B cell (primary cell): ENCODE data around the gene NPSR1. TPM values are rescaled to one million over a fixed set of nuclear protein-coding genes. Genes with fewer than 3 reads are reported as not detected.
"Not testable (repeated sequence)": the region's sequence is repeated elsewhere in the genome, so short reads cannot be mapped to it uniquely, and the experiment has no call there.

Experiments used
- ATAC-seq: fragments of 200-7000 bp; cut with Tn5 transposase; one replicate; pipeline ENCODE4 v1.10.0; 2021; ENCODE audit warnings: low read depth, mild to moderate bottlenecking, moderate number of reproducible peaks, moderate library complexity
- CTCF ChIA-PET: fragments of 350-600 bp; sonication (Branson Sonifier 250); formaldehyde crosslinking; loops from one replicate; lab custom pipeline; 2021; ENCODE audit warnings: antibody characterized with exemption, inconsistent platforms; lab: Charles Lee
- POLR2A ChIA-PET: fragments of 350-600 bp; sonication (Branson Sonifier 250); formaldehyde crosslinking; loops from one replicate; lab custom pipeline; 2021; ENCODE audit warnings: antibody characterized with exemption; lab: Charles Lee
- DNase-seq: peaks from one replicate; pipeline ENCODE4 v3.0.0; 2013
- H2AFZ ChIP-seq: 2 replicates; pipeline ENCODE4 v1.6.1; 2012; ENCODE audit warnings: mild to moderate bottlenecking, low read depth, low read length; ENCODE audit not compliant: insufficient read depth, poor library complexity, severe bottlenecking
- H3K27ac ChIP-seq, 2 donors: 1 replicate in 1 of 2; 2 replicates in 1 of 2; pipeline ENCODE4 v1.5.1; 2012 to 2013; ENCODE audit warnings: low read length in 2 of 2, mild to moderate bottlenecking in 2 of 2, moderate library complexity in 1 of 2
- H3K27me3 ChIP-seq, 4 experiments: fragments of 200-600 bp in 1 of 4; sonication (generic) in 1 of 4; replicated peaks in 1 of 4; 1 replicate in 2 of 4; 2 replicates in 2 of 4; pipeline versions ENCODE4 v1.6.1 to v1.7.0; 2013 to 2016; ENCODE audit warnings: low read length in 3 of 4, mild to moderate bottlenecking in 2 of 4, mixed read lengths in 1 of 4, moderate library complexity in 1 of 4; ENCODE audit not compliant: insufficient read depth in 4 of 4, control insufficient read depth in 3 of 4; ENCODE audit errors: control extremely low read depth in 1 of 4
- H3K36me3 ChIP-seq, 2 experiments: replicated peaks in 1 of 2; 1 replicate in 1 of 2; 2 replicates in 1 of 2; pipeline versions ENCODE4 v1.6.1 to v1.7.1; 2013; ENCODE audit warnings: low read length in 1 of 2; ENCODE audit not compliant: insufficient read depth in 2 of 2, control insufficient read depth in 1 of 2; ENCODE audit errors: control extremely low read depth in 1 of 2, extremely low read depth in 1 of 2
- H3K4me1 ChIP-seq, 2 donors: fragments of 200-600 bp in 1 of 2; sonication (generic) in 1 of 2; 1 replicate in 1 of 2; 2 replicates in 1 of 2; pipeline versions ENCODE4 v1.5.1 to v1.6.1; 2013 to 2017; ENCODE audit warnings: low read length in 2 of 2; ENCODE audit not compliant: control insufficient read depth in 2 of 2, insufficient read depth in 2 of 2
- H3K4me2 ChIP-seq: replicated peaks from 2 replicates; pipeline ENCODE3; 2012; ENCODE audit warnings: mild to moderate bottlenecking, low read depth, low read length; ENCODE audit not compliant: poor library complexity, severe bottlenecking
- H3K4me3 ChIP-seq, 5 experiments: fragments of 200-600 bp in 1 of 5; sonication (generic) in 1 of 5; 1 replicate in 3 of 5; 2 replicates in 2 of 5; pipeline versions ENCODE4 v1.5.1 to v1.7.0; 2011 to 2016; ENCODE audit warnings: low read length in 4 of 5, mild to moderate bottlenecking in 4 of 5, low read depth in 2 of 5, control low read depth in 1 of 5, moderate library complexity in 1 of 5; ENCODE audit not compliant: insufficient read depth in 1 of 5; ENCODE audit errors: control extremely low read depth in 1 of 5, extremely low read depth in 1 of 5
- H3K79me2 ChIP-seq: fragments of 200-600 bp; sonication (generic); one replicate; pipeline ENCODE4 v1.6.0; 2016; ENCODE audit warnings: low read length; ENCODE audit not compliant: control insufficient read depth, insufficient read depth
- H3K9ac ChIP-seq: fragments of 200-600 bp; sonication (generic); 2 replicates; pipeline ENCODE4 v1.6.1; 2017; ENCODE audit warnings: mild to moderate bottlenecking, low read length, moderate library complexity
- H3K9me3 ChIP-seq, 3 donors: one replicate each; pipeline versions ENCODE4 v1.6.1 to v1.7.1; 2013; ENCODE audit warnings: low read length in 2 of 3; ENCODE audit not compliant: control insufficient read depth in 2 of 3, insufficient read depth in 1 of 3; ENCODE audit errors: control extremely low read depth in 1 of 3
- H4K20me1 ChIP-seq: 2 replicates; pipeline ENCODE4 v1.6.0; 2012; ENCODE audit warnings: mild to moderate bottlenecking, low read length; ENCODE audit not compliant: insufficient read depth, control insufficient read depth, poor library complexity, severe bottlenecking
- H3K27ac Mint-ChIP-seq: one replicate; pipeline ENCODE4 v1.8.0; 2021; ENCODE audit warnings: mixed read lengths
- H3K27me3 Mint-ChIP-seq: one replicate; pipeline ENCODE4 v1.8.0; 2021; ENCODE audit warnings: mixed read lengths
- H3K4me1 Mint-ChIP-seq: one replicate; pipeline ENCODE4 v1.8.0; 2021; ENCODE audit warnings: mixed read lengths
- H3K4me3 Mint-ChIP-seq: one replicate; pipeline ENCODE4 v1.8.0; 2021; ENCODE audit warnings: mixed read lengths
- H3K9me3 Mint-ChIP-seq: one replicate; pipeline ENCODE4 v1.8.0; 2022; ENCODE audit warnings: mixed read lengths; ENCODE audit not compliant: insufficient read depth
- EZH2 ChIP-seq: IDR thresholded peaks from 2 replicates; pipeline ENCODE4 v1.6.1; 2012; ENCODE audit warnings: borderline replicate concordance, low read depth, mild to moderate bottlenecking, moderate library complexity, low read length; ENCODE audit not compliant: insufficient read depth, poor library complexity, severe bottlenecking
- WGBS: methylation state at CpG from one replicate; pipeline ENCODE4 v1.1.5; 2013; ENCODE audit warnings: missing lambda C conversion rate; ENCODE audit not compliant: insufficient coverage; 5-methylcytosine and 5-hydroxymethylcytosine counted together
- intact Hi-C: fragments of 100-400 bp; cut with micrococcal nuclease; formaldehyde crosslinking; loops from one replicate; pipeline ENCODE4 v1.10.0; 2022
- polyA plus RNA-seq: library from polyadenylated mRNA; depleted of rRNA; stranded (reverse); fragments of >200 nt; gene quantifications from 2 replicates; pipeline ENCODE4 v1.2.3, GENCODE V29; 2012
- total RNA-seq, 2 donors: library from RNA; stranded (reverse); fragments of 120-200 nt in 1 of 2; gene quantifications; 1 replicate in 1 of 2; 2 replicates in 1 of 2; pipeline versions ENCODE4 v1.2.3 to v1.2.4, GENCODE V29; 2013 to 2022
- TF ChIP-seq, protein P1 (sequence below): fragments of 200-600 bp; IDR thresholded peaks from one replicate; pipeline ENCODE4 v1.8.0; 2022; ENCODE audit warnings: antibody characterized with exemption, mild to moderate bottlenecking

NPSR1 gene
- total and polyA plus RNA-seq, 2 donors (not counting 1 experiment from before 2014, with no cell fraction given), result not detected

DNA sequence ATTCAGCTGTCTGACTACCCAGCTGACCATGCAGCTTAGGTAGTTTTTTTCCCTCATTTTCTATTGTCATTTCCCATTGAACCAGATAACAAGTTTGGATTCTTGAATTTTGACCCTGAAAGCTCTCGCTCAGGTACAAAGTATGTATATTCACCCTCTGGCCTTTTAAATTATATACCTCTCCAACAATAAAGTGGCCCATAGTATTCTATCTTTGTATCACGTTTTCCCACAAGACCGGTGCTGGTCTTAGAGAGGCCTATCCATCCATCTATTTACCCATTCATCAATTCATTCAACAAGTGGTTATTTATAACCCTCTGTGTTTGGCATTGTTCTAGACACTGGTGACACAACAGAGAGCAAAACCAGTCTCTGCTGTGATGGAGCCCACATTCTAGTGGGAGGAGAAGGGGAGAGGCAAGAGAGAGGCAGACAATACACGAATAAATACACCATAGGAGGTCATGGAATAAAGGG is 35.2 kb upstream of the NPSR1 start:
- H3K79me2 ChIP-seq, result no peaks in the 10 kb centered on the region
- peaks cover 0 to 3% (median 0%) of the 10 kb centered on the region in 3 donors for H3K9me3 ChIP-seq
- Mint-ChIP-seq H3K9me3 (peaks cover 3% of the 10 kb centered on the region), H3K4me3 (no peak overlapping the region), H3K27ac (no peak overlapping the region), H3K4me1 (no peaks in the 10 kb centered on the region), H3K27me3 (no peaks in the 10 kb centered on the region)
- intact Hi-C loops, result no loop called here
- WGBS, result 88% methylated on average over 1 of the region's 4 CpGs
- no peak overlapping the region for H3K9ac ChIP-seq
- H3K27me3 ChIP-seq, result no peaks in the 10 kb centered on the region
- H3K27ac ChIP-seq, result no peak overlapping the region
- no peak overlapping the region for H2AFZ ChIP-seq
- H3K4me1 ChIP-seq, result no peaks in the 10 kb centered on the region
- DNase-seq (no peak), ATAC-seq (no peak)
- ChIA-PET CTCF (interaction anchor here (0.6 kb wide), 1 partner anchor 205 kb away, joined by 5 read pairs; no protein-coding TSS in a partner anchor), POLR2A (no interaction called here)
- no peak for TF ChIP-seq EZH2
- TF ChIP-seq, protein P1, sequence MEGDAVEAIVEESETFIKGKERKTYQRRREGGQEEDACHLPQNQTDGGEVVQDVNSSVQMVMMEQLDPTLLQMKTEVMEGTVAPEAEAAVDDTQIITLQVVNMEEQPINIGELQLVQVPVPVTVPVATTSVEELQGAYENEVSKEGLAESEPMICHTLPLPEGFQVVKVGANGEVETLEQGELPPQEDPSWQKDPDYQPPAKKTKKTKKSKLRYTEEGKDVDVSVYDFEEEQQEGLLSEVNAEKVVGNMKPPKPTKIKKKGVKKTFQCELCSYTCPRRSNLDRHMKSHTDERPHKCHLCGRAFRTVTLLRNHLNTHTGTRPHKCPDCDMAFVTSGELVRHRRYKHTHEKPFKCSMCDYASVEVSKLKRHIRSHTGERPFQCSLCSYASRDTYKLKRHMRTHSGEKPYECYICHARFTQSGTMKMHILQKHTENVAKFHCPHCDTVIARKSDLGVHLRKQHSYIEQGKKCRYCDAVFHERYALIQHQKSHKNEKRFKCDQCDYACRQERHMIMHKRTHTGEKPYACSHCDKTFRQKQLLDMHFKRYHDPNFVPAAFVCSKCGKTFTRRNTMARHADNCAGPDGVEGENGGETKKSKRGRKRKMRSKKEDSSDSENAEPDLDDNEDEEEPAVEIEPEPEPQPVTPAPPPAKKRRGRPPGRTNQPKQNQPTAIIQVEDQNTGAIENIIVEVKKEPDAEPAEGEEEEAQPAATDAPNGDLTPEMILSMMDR, result no peak
- no peak overlapping the region for H3K4me3 ChIP-seq
- no peaks in the 10 kb centered on the region for H4K20me1 ChIP-seq
- no peaks in the 10 kb centered on the region for H3K36me3 ChIP-seq
- no peak overlapping the region for H3K4me2 ChIP-seq

DNA sequence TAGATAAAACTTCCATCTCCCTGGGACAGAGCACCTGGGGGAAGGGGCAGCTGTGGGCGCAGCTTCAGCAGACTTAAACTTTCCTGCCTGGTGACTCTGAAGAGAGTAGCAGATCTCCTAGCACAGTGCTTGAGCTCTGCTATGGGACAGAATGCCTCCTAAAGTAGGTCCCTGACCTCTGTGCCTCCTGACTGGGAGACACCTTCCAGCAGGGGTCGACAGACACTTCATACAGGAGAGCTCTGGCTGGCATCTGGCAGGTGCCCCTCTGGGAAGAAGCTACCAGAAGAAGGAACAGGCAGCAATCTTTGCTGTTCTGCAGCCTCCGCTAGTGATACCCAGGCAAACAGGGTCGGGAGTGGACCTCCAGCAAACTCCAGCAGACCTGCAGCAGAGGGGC is 29.4 kb upstream of the NPSR1 start:
- H3K4me3 Mint-ChIP-seq, H3K9me3 Mint-ChIP-seq, H4K20me1 ChIP-seq, H2AFZ ChIP-seq, ATAC-seq, H3K27ac Mint-ChIP-seq, H3K27ac ChIP-seq, POLR2A ChIA-PET, H3K4me1 ChIP-seq, CTCF ChIA-PET, H3K9ac ChIP-seq, H3K4me2 ChIP-seq, DNase-seq, H3K4me3 ChIP-seq, H3K27me3 ChIP-seq, H3K36me3 ChIP-seq, H3K79me2 ChIP-seq, H3K4me1 Mint-ChIP-seq, intact Hi-C loops, H3K27me3 Mint-ChIP-seq, H3K9me3 ChIP-seq: not testable (repeated sequence)
- WGBS, result 61% methylated on average over 3 of the region's 4 CpGs
